Right lobe of liver (tissue), 6 donors: ENCODE data around the gene SNAPC3. TPM values are rescaled to one million over a fixed set of nuclear protein-coding genes. Genes with fewer than 3 reads are reported as not detected.

Experiments
- ATAC-seq, 4 donors: fragments of 200-7000 bp; cut with Tn5 transposase; one replicate each; pipeline ENCODE4 v1.9.1; 2020; ENCODE audit warnings: mild to moderate bottlenecking in 4 of 4, moderate library complexity in 4 of 4
- DNase-seq, 3 donors: peaks; one replicate each; pipeline ENCODE4 v3.0.0-alpha.2; 2020
- H3K27ac ChIP-seq, 3 donors: fragments of 200-600 bp; one replicate each; pipeline ENCODE4 v1.8.0; 2022
- H3K27me3 ChIP-seq, 2 donors: fragments of 200-600 bp; one replicate each; pipeline ENCODE4 v1.8.0; 2022
- H3K36me3 ChIP-seq, 4 donors: fragments of 200-600 bp; sonication (generic) in 1 of 4; one replicate each; pipeline versions ENCODE4 v1.5.1 to v1.8.0; 2017 to 2022; ENCODE audit warnings: control low read depth in 1 of 4
- H3K4me1 ChIP-seq, 4 donors: fragments of 200-600 bp; sonication (generic) in 1 of 4; one replicate each; pipeline versions ENCODE4 v1.5.1 to v1.8.0; 2017 to 2022; ENCODE audit warnings: control low read depth in 1 of 4
- H3K4me3 ChIP-seq, 3 donors: fragments of 200-600 bp; one replicate each; pipeline ENCODE4 v1.8.0; 2022
- H3K9me3 ChIP-seq, 4 donors: fragments of 200-600 bp; sonication (generic) in 1 of 4; one replicate each; pipeline versions ENCODE4 v1.5.1 to v1.8.0; 2017 to 2022; ENCODE audit warnings: control low read depth in 1 of 4
- POLR2A ChIP-seq: fragments of 450-650 bp; IDR thresholded peaks from one replicate; pipeline ENCODE4 v1.6.1; 2017; ENCODE audit warnings: antibody characterized with exemption, mild to moderate bottlenecking
- WGBS: methylation state at CpG from one replicate; pipeline ENCODE4 v1.1.6; 2018; ENCODE audit warnings: low coverage, low lambda C conversion rate; ENCODE audit not compliant: insufficient coverage; ENCODE audit errors: missing lambda C conversion rate; 5-methylcytosine and 5-hydroxymethylcytosine counted together
- intact Hi-C, 2 donors: fragments of 100-400 bp; cut with DNase I; formaldehyde crosslinking; loops; one replicate each; pipeline versions ENCODE4 v1.11.2 to v1.14.1; 2022
- small RNA-seq, 2 experiments: library from RNA; depleted of rRNA; stranded (forward); fragments of <200 nt; gene quantifications; one replicate each; pipeline ENCODE3, GENCODE V24; 2016
- total RNA-seq, 6 experiments: library from RNA; depleted of rRNA in 2 of 6; stranded (reverse); fragments of >200 nt in 2 of 6; fragmentation: NEBNext Ultra II Directional in 3 of 6; extraction: Animal tissue kit (Norgen Biotek cat#: 25700) in 3 of 6; gene quantifications; one replicate each; pipeline versions ENCODE4 v1.1.0 to v1.2.4, GENCODE V29; 2016 to 2023
- TF ChIP-seq, protein P1 (sequence below), 4 donors: fragments of 200-600 bp in 3 of 4; fragments of 450-650 bp in 1 of 4; IDR thresholded peaks; one replicate each; pipeline versions ENCODE4 v1.5.1 to v1.8.0; 2016 to 2022; ENCODE audit warnings: antibody characterized with exemption in 4 of 4, mild to moderate bottlenecking in 2 of 4
- donor health status: DM: no; HTN: yes; CAD: no.
- donor health status: DM: no; HTN: no; CAD: no.
- donor health status: DM: no; HTN: no; CAD: no.
- donor health status: DM: no; HTN: yes; CAD: no.
- donor health status: DM: no; HTN: yes; CAD: no.

SNAPC3 gene
- total RNA-seq, 6 experiments from 2014 or later, result 9.6 to 13.5 (median 13.3) TPM

DNA sequence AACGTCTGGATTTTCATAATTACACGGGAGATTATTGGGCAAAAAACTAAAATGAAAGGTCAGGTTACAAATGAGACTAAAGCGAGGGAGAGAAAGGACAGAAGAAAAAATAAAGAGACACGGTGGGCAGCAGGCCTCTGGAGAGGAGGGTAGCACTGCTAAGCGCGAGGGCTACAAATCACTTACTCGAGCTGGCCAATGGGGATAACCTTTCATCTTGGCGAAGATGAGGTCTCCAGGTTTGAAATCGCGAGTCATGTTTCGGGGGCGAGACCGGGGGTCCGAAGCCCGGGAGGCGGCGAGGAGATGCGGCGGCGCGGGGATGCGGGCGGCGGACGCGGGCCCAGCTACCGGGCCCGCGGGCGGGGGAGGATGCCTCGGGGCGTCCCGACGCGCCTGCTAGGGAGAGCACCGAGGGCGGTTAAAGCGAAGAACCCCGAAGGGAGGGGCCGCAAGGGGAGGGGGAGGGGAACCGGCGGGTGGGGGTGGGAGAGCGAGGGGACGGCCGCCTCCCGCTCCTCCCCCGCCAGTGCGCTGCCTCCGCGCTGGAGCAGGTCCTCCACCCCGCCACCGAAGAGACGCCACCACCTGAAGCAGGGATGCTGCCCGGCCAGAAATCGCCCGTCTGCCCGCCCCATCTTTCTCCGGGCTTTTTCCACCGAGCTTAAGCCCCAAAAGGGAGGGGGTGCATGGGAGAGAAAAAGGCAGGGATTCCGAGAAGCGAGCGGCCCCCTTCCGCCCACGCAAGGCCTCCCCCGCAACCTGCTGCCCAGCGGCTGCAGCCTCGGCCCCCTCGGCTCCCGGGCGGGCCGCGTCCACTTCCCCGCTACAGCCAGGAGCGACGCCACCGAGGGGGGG, 87.5 kb downstream of the SNAPC3 start:
- TF ChIP-seq, protein P1, sequence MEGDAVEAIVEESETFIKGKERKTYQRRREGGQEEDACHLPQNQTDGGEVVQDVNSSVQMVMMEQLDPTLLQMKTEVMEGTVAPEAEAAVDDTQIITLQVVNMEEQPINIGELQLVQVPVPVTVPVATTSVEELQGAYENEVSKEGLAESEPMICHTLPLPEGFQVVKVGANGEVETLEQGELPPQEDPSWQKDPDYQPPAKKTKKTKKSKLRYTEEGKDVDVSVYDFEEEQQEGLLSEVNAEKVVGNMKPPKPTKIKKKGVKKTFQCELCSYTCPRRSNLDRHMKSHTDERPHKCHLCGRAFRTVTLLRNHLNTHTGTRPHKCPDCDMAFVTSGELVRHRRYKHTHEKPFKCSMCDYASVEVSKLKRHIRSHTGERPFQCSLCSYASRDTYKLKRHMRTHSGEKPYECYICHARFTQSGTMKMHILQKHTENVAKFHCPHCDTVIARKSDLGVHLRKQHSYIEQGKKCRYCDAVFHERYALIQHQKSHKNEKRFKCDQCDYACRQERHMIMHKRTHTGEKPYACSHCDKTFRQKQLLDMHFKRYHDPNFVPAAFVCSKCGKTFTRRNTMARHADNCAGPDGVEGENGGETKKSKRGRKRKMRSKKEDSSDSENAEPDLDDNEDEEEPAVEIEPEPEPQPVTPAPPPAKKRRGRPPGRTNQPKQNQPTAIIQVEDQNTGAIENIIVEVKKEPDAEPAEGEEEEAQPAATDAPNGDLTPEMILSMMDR (IDR thresholded peaks at IDR 0.05), result no peak
- no peak for TF ChIP-seq POLR2A
- H3K27me3 ChIP-seq, result no peaks in the 10 kb centered on the region
- intact Hi-C loops, result no loop called here
- peaks cover 0 to 23% (median 0%) of the 10 kb centered on the region in 4 donors for H3K36me3 ChIP-seq
- peaks cover 0 to 9% (median 0%) of the 10 kb centered on the region in 4 donors for H3K4me1 ChIP-seq
- H3K9me3 ChIP-seq, result no peaks in the 10 kb centered on the region
- DNase-seq (peak; percentile 57 to 64 (median 59)), ATAC-seq (peak; percentile 71 to 79 (median 75))
- peak overlapping the region; percentile 84 to 97 (median 93) for H3K4me3 ChIP-seq
- WGBS, result 6% methylated on average over 15 of the region's 76 CpGs
- H3K27ac ChIP-seq, result peak overlapping the region; percentile 82 to 90 (median 83)

- ATAC-seq, result peak; percentile 95
- under 1% methylated on average over 24 of the region's 72 CpGs for WGBS
Measured at GRCh38 chr9:15510789-15511575, 88.3 kb downstream of the SNAPC3 start, which contains the start of gene PSIP1. Gene PSIP1, minus strand, starts transcription at chr9:15510970. Its CDS starts 782 bp downstream, at chr9:15510188.

More at GRCh38 chr9:15510789-15511575, 88.3 kb downstream of the SNAPC3 start, which contains the start of gene PSIP1:
- no peaks in the 10 kb centered on the region for H3K9me3 ChIP-seq
- peaks cover 0 to 9% (median 0%) of the 10 kb centered on the region in 4 donors for H3K4me1 ChIP-seq
- peak within 1 kb of the TSS; percentile 82 to 90 (median 83) for H3K27ac ChIP-seq
- H3K27me3 ChIP-seq, result no peaks in the 10 kb centered on the region
- peak; percentile 75 to 83 (median 81) for DNase-seq
- H3K36me3 ChIP-seq, result peaks cover 0 to 14% (median 0%) of the 10 kb centered on the region in 4 donors
- H3K4me3 ChIP-seq, result peak within 1 kb of the TSS; percentile 84 to 97 (median 93)
- intact Hi-C loops, result no loop called here
- peak; percentile 70 for TF ChIP-seq POLR2A
- TF ChIP-seq, protein P1 (IDR thresholded peaks at IDR 0.05), result peak in 1 of 4 donors; percentile 38

Small RNA genes within 50 kb of the gene (small RNA-seq; reads per million reads assigned to genes)
- 0 reads per million in 2 experiments for gene RNU6-319P

Other genes starting within 250 kb of the SNAPC3 start
- gene TTC39B, start 115.7 kb upstream of the SNAPC3 start, total RNA-seq, result 1 to 10 TPM; 4.5 to 9.9 (median 7.6) TPM
- gene PSIP1, start 88.1 kb downstream of the SNAPC3 start, total RNA-seq, result 10 to 100 TPM in 5 of 6 experiments, 1 to 10 TPM in 1; 8.4 to 19.0 (median 12.0) TPM
- under 1 TPM; 0.42 to 0.80 (median 0.45) TPM for gene CCDC171, start 130.2 kb downstream of the SNAPC3 start, total RNA-seq